A673 (cell line): Measurements from ENCODE around the gene LRRFIP1. TPM values are rescaled to one million over a fixed set of nuclear protein-coding genes. Genes with fewer than 3 reads are reported as not detected.

ENCODE experiments used
- BruUV-seq: library from RNA; stranded (reverse); fragments of 400-500 nt; replicated peaks from 2 replicates; lab custom pipeline; 2021; lab: Mats Ljungman, UMichigan
- CTCF ChIA-PET: fragments of 300-600 bp; sonication (Branson Sonifier 250); formaldehyde crosslinking; loops from one replicate; lab custom pipeline; 2022; ENCODE audit warnings: antibody characterized with exemption; lab: Charles Lee
- POLR2A ChIA-PET: fragments of 300-600 bp; sonication (Branson Sonifier 250); formaldehyde crosslinking; loops from one replicate; lab custom pipeline; 2022; ENCODE audit warnings: antibody characterized with exemption; ENCODE audit not compliant: low non-redundant PET; lab: Charles Lee
- DNase-seq: peaks from one replicate; pipeline ENCODE4 v3.0.0-alpha.2; 2015; ENCODE audit warnings: low spot score
- H3K27ac ChIP-seq: fragments of 200-600 bp; sonication (generic); 2 replicates; pipeline ENCODE4 v1.5.1; 2016; ENCODE audit warnings: mixed run types, low read depth, mild to moderate bottlenecking, mixed read lengths, antibody characterized with exemption, low read length; ENCODE audit not compliant: poor library complexity, severe bottlenecking
- H3K27me3 ChIP-seq: fragments of 200-600 bp; sonication (generic); replicated peaks from 2 replicates; pipeline ENCODE4 v1.6.1; 2017; ENCODE audit warnings: mixed run types, low read depth, mild to moderate bottlenecking, mixed read lengths, antibody characterized with exemption, low read length; ENCODE audit not compliant: insufficient read depth, poor library complexity
- H3K36me3 ChIP-seq: fragments of 200-600 bp; sonication (generic); 2 replicates; pipeline ENCODE4 v1.6.1; 2016; ENCODE audit warnings: mixed run types, mild to moderate bottlenecking, mixed read lengths, antibody characterized with exemption, low read length; ENCODE audit not compliant: insufficient read depth, poor library complexity, severe bottlenecking
- H3K4me1 ChIP-seq: fragments of 200-600 bp; sonication (generic); 2 replicates; pipeline ENCODE4 v1.6.1; 2017; ENCODE audit warnings: mixed run types, mild to moderate bottlenecking, mixed read lengths, antibody characterized with exemption, low read length; ENCODE audit not compliant: insufficient read depth, poor library complexity, severe bottlenecking
- H3K4me3 ChIP-seq: fragments of 200-600 bp; sonication (generic); 2 replicates; pipeline ENCODE4 v1.5.1; 2016; ENCODE audit warnings: low read depth, mixed run types, mild to moderate bottlenecking, mixed read lengths, low read length; ENCODE audit not compliant: poor library complexity, severe bottlenecking
- H3K9me3 ChIP-seq: fragments of 200-600 bp; sonication (generic); 2 replicates; pipeline ENCODE4 v1.6.1; 2016; ENCODE audit warnings: mixed run types, low read depth, mild to moderate bottlenecking, mixed read lengths, antibody characterized with exemption, low read length; ENCODE audit not compliant: poor library complexity, severe bottlenecking
- EZH2 ChIP-seq: fragments of 200-600 bp; sonication (generic); IDR thresholded peaks from 2 replicates; pipeline ENCODE4 v1.6.1; 2017; ENCODE audit warnings: borderline replicate concordance, low read depth, mild to moderate bottlenecking, mixed read lengths, antibody characterized with exemption, low read length; ENCODE audit not compliant: poor library complexity, severe bottlenecking
- intact Hi-C: fragments of 100-400 bp; cut with micrococcal nuclease; formaldehyde crosslinking; loops from one replicate; pipeline ENCODE4 v1.10.0; 2022; ENCODE audit not compliant: unreplicated experiment
- total RNA-seq: library from RNA; stranded (reverse); gene quantifications from 2 replicates; pipeline ENCODE4 v1.2.3, GENCODE V29; 2021
- TF ChIP-seq, protein P1 (sequence below): fragments of 300-800, 200-600 bp; sonication (generic); conservative IDR thresholded peaks from 2 replicates; pipeline ENCODE4 v1.5.1; 2017; ENCODE audit warnings: low read depth, mild to moderate bottlenecking, antibody characterized with exemption, low read length, moderate library complexity, mixed read lengths

Gene LRRFIP1
- total RNA-seq, 1 experiment from 2014 or later: 69.3 TPM

DNA sequence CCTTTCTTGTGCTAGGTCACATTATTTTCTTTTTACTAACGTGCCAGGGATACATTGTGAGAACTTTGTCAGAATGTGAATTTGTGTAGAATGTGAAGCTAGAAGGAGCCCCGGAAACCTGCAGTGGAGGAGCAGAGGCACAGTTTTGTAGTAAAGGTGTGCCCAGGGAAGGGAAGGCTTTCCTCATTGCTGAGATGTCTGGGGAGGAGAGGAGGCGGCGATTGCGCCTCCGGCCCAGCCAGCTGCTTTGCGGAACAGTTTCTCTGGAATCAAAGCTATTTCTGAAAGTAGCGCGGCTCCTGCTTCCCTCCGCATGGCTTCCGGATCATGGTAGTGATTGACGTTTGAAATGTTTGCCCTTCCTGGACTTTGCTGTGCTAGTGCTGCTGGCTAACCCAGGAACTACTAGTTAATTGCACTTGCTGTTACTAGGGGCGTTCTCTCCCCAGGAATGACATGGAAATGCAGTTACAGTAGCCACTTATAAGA lies 88.1 kb downstream of the LRRFIP1 start:
- Histone ChIP-seq H3K4me3 (no peak overlapping the region), H3K27me3 (no peaks in the 10 kb centered on the region), H3K4me1 (peaks cover 11% of the 10 kb centered on the region), H3K36me3 (no peaks in the 10 kb centered on the region), H3K9me3 (no peaks in the 10 kb centered on the region), H3K27ac (no peak overlapping the region)
- BruUV-seq: no TSS peak
- POLR2A ChIA-PET: no interaction called here
- TF ChIP-seq, protein P1, sequence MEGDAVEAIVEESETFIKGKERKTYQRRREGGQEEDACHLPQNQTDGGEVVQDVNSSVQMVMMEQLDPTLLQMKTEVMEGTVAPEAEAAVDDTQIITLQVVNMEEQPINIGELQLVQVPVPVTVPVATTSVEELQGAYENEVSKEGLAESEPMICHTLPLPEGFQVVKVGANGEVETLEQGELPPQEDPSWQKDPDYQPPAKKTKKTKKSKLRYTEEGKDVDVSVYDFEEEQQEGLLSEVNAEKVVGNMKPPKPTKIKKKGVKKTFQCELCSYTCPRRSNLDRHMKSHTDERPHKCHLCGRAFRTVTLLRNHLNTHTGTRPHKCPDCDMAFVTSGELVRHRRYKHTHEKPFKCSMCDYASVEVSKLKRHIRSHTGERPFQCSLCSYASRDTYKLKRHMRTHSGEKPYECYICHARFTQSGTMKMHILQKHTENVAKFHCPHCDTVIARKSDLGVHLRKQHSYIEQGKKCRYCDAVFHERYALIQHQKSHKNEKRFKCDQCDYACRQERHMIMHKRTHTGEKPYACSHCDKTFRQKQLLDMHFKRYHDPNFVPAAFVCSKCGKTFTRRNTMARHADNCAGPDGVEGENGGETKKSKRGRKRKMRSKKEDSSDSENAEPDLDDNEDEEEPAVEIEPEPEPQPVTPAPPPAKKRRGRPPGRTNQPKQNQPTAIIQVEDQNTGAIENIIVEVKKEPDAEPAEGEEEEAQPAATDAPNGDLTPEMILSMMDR: no peak
- no peak for TF ChIP-seq EZH2
- CTCF ChIA-PET: no interaction called here
- DNase-seq: no peak
- intact Hi-C loops: no loop called here

DNA sequence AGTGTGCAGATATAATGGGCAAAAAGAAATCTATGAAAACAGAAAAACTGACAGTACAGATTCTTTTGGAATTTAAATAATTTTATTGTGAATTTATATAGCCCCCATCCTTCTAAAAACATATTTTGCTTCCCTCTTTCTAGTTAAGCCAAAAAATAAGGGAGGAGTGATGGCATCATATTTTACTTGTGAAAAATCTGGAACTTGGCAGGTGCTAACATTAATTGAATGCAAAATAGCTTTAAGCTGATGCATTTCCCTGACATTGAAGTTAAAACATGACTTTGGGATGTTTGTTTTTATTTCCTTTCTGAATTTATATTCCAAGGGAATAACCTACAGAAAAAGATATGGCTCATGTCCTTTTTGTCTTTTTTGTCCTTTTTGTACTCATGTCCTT lies 88.6 kb downstream of the LRRFIP1 start:
- Histone ChIP-seq H3K27ac (no peak overlapping the region), H3K4me3 (no peak overlapping the region), H3K9me3 (no peaks in the 10 kb centered on the region), H3K4me1 (peaks cover 16% of the 10 kb centered on the region), H3K36me3 (no peaks in the 10 kb centered on the region), H3K27me3 (no peaks in the 10 kb centered on the region)
- no TSS peak for BruUV-seq
- intact Hi-C loops: no loop called here
- CTCF ChIA-PET: no interaction called here
- DNase-seq: no peak
- TF ChIP-seq, protein P1: no peak
- TF ChIP-seq EZH2: no peak
- POLR2A ChIA-PET: no interaction called here

DNA sequence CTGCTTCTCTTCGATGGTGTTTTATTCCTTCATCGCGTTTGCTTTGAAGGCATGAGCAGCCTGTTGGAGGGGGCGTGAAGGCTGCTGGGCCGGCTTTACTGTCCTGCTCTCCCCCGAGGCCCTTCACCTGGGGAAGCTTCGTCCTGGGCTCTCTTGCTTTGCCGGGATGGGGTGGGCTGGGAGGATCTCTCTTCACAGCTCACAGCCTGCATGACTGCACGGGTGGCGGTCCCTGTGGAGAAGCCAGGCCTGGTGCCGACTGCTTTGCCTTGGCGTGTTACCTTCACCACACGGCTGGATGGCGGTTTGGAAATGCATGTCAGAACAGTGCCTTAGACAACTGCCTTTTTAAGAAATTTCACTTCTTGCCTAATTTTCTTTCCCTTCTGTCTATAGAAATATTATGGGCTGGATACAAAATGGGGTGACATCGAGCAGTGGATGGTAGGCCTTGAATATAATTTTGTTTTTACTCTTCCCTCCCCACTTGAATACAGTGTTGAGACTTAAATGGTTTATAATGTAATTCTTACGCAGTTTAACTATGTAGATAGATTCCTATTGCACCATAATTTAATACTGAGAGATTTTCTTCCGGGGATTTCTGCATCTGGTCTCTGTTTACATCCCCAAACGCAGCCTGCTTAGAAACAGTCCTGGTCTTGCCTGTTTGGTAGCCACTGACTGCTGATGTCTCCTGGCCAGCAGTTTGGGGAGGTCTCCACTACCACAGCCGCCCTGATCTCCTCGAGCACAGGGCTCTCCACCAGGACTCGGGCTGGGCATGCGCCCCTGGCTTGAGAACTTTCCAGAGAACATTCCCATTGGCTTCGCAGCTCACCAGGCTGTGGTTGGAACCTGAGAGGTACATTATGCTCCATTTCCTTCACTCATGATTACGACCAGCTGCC lies 90.2 kb downstream of the LRRFIP1 start:
- Histone ChIP-seq H3K27me3 (no peaks in the 10 kb centered on the region), H3K9me3 (no peaks in the 10 kb centered on the region), H3K36me3 (no peaks in the 10 kb centered on the region), H3K27ac (no peak overlapping the region), H3K4me3 (no peak overlapping the region), H3K4me1 (peaks cover 32% of the 10 kb centered on the region)
- intact Hi-C loops: no loop called here
- CTCF ChIA-PET: interaction anchor here (0.6 kb wide), 1 partner anchor 32 kb away, joined by 3 read pairs; no protein-coding TSS in a partner anchor
- POLR2A ChIA-PET: interaction anchor here (0.6 kb wide), 1 partner anchor 606 kb away, joined by 3 read pairs; no protein-coding TSS in a partner anchor
- no peak for DNase-seq
- TF ChIP-seq, protein P1: no peak
- TF ChIP-seq EZH2: no peak
- BruUV-seq: no TSS peak
